ENCODE results near the gene CDHR3.
"Not testable (repeated sequence)": the region's sequence is repeated elsewhere in the genome, so short reads cannot be mapped to it uniquely, and the experiment has no call there.

Gene CDHR3

GRCh38 chr7:106006906-106007305 lies 43.8 kb downstream of the CDHR3 start:
- Histone ChIP-seq H2BK5ac (ENCODE audit: low read length) (no peak overlapping the region), H4K91ac (ENCODE audit: low read depth, low read length, poor library complexity) (no peak overlapping the region), H3K27ac (replicated peaks; ENCODE audit: low read length) (no peak overlapping the region), H3K18ac (ENCODE audit: low read length) (no peak overlapping the region), H3K4me1 (ENCODE audit: control insufficient read depth in 2 of 2, insufficient read depth in 1 of 2, low read depth in 1 of 2, low read length in 2 of 2) (peaks cover 12 to 16% of the 10 kb centered on the region in 2 donors), H4K8ac (ENCODE audit: low read depth, low read length) (no peak overlapping the region), H3K23ac (ENCODE audit: low read depth, low read length, poor library complexity) (no peak overlapping the region), H2BK120ac (ENCODE audit: low read depth, low read length) (no peak overlapping the region), H3K9me3 (replicated peaks in 1 of 2; ENCODE audit: control insufficient read depth in 2 of 2, insufficient read depth in 1 of 2, low read depth in 1 of 2, low read length in 2 of 2) (peaks cover 3 to 5% of the 10 kb centered on the region in 2 donors), H3K4me2 (ENCODE audit: insufficient read depth, low read length, poor library complexity, severe bottlenecking) (no peak overlapping the region), H3K4me3 (ENCODE audit: low read length in 2 of 2) (no peak overlapping the region), H3K27me3 (ENCODE audit: control insufficient read depth in 3 of 3, insufficient read depth in 3 of 3, low read depth in 1 of 3, low read length in 3 of 3) (no peaks in the 10 kb centered on the region), H3K79me1 (ENCODE audit: low read depth, low read length) (no peaks in the 10 kb centered on the region), H2BK15ac (ENCODE audit: low read length) (no peak overlapping the region), H2AFZ (ENCODE audit: low read length) (no peak overlapping the region), H2AK5ac (ENCODE audit: low read depth, low read length) (no peak overlapping the region), H3K36me3 (replicated peaks in 1 of 2; ENCODE audit: control insufficient read depth in 2 of 2, insufficient read depth in 2 of 2, low read length in 2 of 2) (no peaks in the 10 kb centered on the region), H2BK12ac (ENCODE audit: low read length) (no peak overlapping the region), H3K9ac (ENCODE audit: low read depth, low read length, poor library complexity) (no peak overlapping the region), H3K14ac (ENCODE audit: low read length) (no peak overlapping the region), H3K4ac (ENCODE audit: low read length) (no peak overlapping the region)
- DNase-seq (ENCODE audit: low spot score) = no peak
- no CpG with 5 or more reads among the region's 5 CpGs for WGBS, 2 donors (ENCODE audit: extremely low coverage in 2 of 2, insufficient read length in 2 of 2, insufficient replicate concordance in 1 of 2)

GRCh38 chr7:106007796-106008195 lies 44.7 kb downstream of the CDHR3 start:
- DNase-seq (ENCODE audit: low spot score); H3K9ac ChIP-seq (ENCODE audit: low read depth, low read length, poor library complexity); H4K91ac ChIP-seq (ENCODE audit: low read depth, low read length, poor library complexity); H2AK5ac ChIP-seq (ENCODE audit: low read depth, low read length); H3K9me3 ChIP-seq (replicated peaks in 1 of 2; ENCODE audit: control insufficient read depth in 2 of 2, insufficient read depth in 1 of 2, low read depth in 1 of 2, low read length in 2 of 2); H2AFZ ChIP-seq (ENCODE audit: low read length); H2BK120ac ChIP-seq (ENCODE audit: low read depth, low read length); H3K18ac ChIP-seq (ENCODE audit: low read length); H2BK5ac ChIP-seq (ENCODE audit: low read length); H3K14ac ChIP-seq (ENCODE audit: low read length); H2BK12ac ChIP-seq (ENCODE audit: low read length); H3K27ac ChIP-seq (replicated peaks; ENCODE audit: low read length); H3K23ac ChIP-seq (ENCODE audit: low read depth, low read length, poor library complexity); H3K79me1 ChIP-seq (ENCODE audit: low read depth, low read length); H3K27me3 ChIP-seq (ENCODE audit: control insufficient read depth in 3 of 3, insufficient read depth in 3 of 3, low read depth in 1 of 3, low read length in 3 of 3); H2BK15ac ChIP-seq (ENCODE audit: low read length); H3K4ac ChIP-seq (ENCODE audit: low read length); H3K36me3 ChIP-seq (replicated peaks in 1 of 2; ENCODE audit: control insufficient read depth in 2 of 2, insufficient read depth in 2 of 2, low read length in 2 of 2); H3K4me3 ChIP-seq (ENCODE audit: low read length in 2 of 2); H3K4me2 ChIP-seq (ENCODE audit: insufficient read depth, low read length, poor library complexity, severe bottlenecking); H4K8ac ChIP-seq (ENCODE audit: low read depth, low read length): not testable (repeated sequence)
- H3K4me1 ChIP-seq (ENCODE audit: control insufficient read depth in 2 of 2, insufficient read depth in 1 of 2, low read depth in 1 of 2, low read length in 2 of 2) = peaks cover 10 to 12% of the 10 kb centered on the region in 2 donors
- no CpG with 5 or more reads among the region's 3 CpGs for WGBS, 2 donors (ENCODE audit: extremely low coverage in 2 of 2, insufficient read length in 2 of 2, insufficient replicate concordance in 1 of 2)

GRCh38 chr7:106009503-106010226 lies 46.6 kb downstream of the CDHR3 start:
- Histone ChIP-seq H2BK5ac (ENCODE audit: low read length) (no peak overlapping the region), H2AFZ (ENCODE audit: low read length) (peak overlapping the region; percentile 67), H3K4me2 (ENCODE audit: insufficient read depth, low read length, poor library complexity, severe bottlenecking) (peak overlapping the region; percentile 46), H2BK120ac (ENCODE audit: low read depth, low read length) (no peak overlapping the region), H3K18ac (ENCODE audit: low read length) (no peak overlapping the region), H3K14ac (ENCODE audit: low read length) (no peak overlapping the region), H2BK12ac (ENCODE audit: low read length) (no peak overlapping the region), H4K8ac (ENCODE audit: low read depth, low read length) (no peak overlapping the region), H3K23ac (ENCODE audit: low read depth, low read length, poor library complexity) (peak overlapping the region; percentile 69), H3K27me3 (ENCODE audit: control insufficient read depth in 3 of 3, insufficient read depth in 3 of 3, low read depth in 1 of 3, low read length in 3 of 3) (no peaks in the 10 kb centered on the region), H2BK15ac (ENCODE audit: low read length) (no peak overlapping the region), H2AK5ac (ENCODE audit: low read depth, low read length) (no peak overlapping the region), H3K4me1 (ENCODE audit: control insufficient read depth in 2 of 2, insufficient read depth in 1 of 2, low read depth in 1 of 2, low read length in 2 of 2) (peaks cover 10 to 12% of the 10 kb centered on the region in 2 donors), H3K9ac (ENCODE audit: low read depth, low read length, poor library complexity) (no peak overlapping the region), H3K4ac (ENCODE audit: low read length) (no peak overlapping the region), H3K36me3 (replicated peaks in 1 of 2; ENCODE audit: control insufficient read depth in 2 of 2, insufficient read depth in 2 of 2, low read length in 2 of 2) (no peaks in the 10 kb centered on the region), H3K27ac (replicated peaks; ENCODE audit: low read length) (peak overlapping the region; percentile 81), H4K91ac (ENCODE audit: low read depth, low read length, poor library complexity) (no peak overlapping the region), H3K4me3 (ENCODE audit: low read length in 2 of 2) (peak overlapping the region in 1 of 2 donors; percentile 11), H3K9me3 (replicated peaks in 1 of 2; ENCODE audit: control insufficient read depth in 2 of 2, insufficient read depth in 1 of 2, low read depth in 1 of 2, low read length in 2 of 2) (peaks cover 0 to 5% of the 10 kb centered on the region in 2 donors), H3K79me1 (ENCODE audit: low read depth, low read length) (no peaks in the 10 kb centered on the region)
- WGBS, 2 donors (ENCODE audit: extremely low coverage in 2 of 2, insufficient read length in 2 of 2, insufficient replicate concordance in 1 of 2) = no CpG with 5 or more reads among the region's 29 CpGs
- DNase-seq (ENCODE audit: low spot score) = peak; percentile 91

GRCh38 chr7:106010331-106010730 lies 47.3 kb downstream of the CDHR3 start:
- no peaks in the 10 kb centered on the region for H3K79me1 ChIP-seq (ENCODE audit: low read depth, low read length)
- WGBS, 2 donors (ENCODE audit: extremely low coverage in 2 of 2, insufficient read length in 2 of 2, insufficient replicate concordance in 1 of 2) = no CpG with 5 or more reads among the region's 3 CpGs
- H3K23ac ChIP-seq (ENCODE audit: low read depth, low read length, poor library complexity) = no peak overlapping the region
- H2AFZ ChIP-seq (ENCODE audit: low read length) = peak overlapping the region; percentile 67
- H4K8ac ChIP-seq (ENCODE audit: low read depth, low read length) = no peak overlapping the region
- H3K9ac ChIP-seq (ENCODE audit: low read depth, low read length, poor library complexity) = no peak overlapping the region
- no peak overlapping the region for H3K18ac ChIP-seq (ENCODE audit: low read length)
- H4K91ac ChIP-seq (ENCODE audit: low read depth, low read length, poor library complexity) = no peak overlapping the region
- no peaks in the 10 kb centered on the region for H3K36me3 ChIP-seq (replicated peaks in 1 of 2; ENCODE audit: control insufficient read depth in 2 of 2, insufficient read depth in 2 of 2, low read length in 2 of 2)
- H3K14ac ChIP-seq (ENCODE audit: low read length) = no peak overlapping the region
- no peak overlapping the region for H2BK12ac ChIP-seq (ENCODE audit: low read length)
- no peaks in the 10 kb centered on the region for H3K27me3 ChIP-seq (ENCODE audit: control insufficient read depth in 3 of 3, insufficient read depth in 3 of 3, low read depth in 1 of 3, low read length in 3 of 3)
- H3K4me3 ChIP-seq (ENCODE audit: low read length in 2 of 2) = peak overlapping the region in 1 of 2 donors; percentile 11
- no peak for DNase-seq (ENCODE audit: low spot score)
- H3K4me1 ChIP-seq (ENCODE audit: control insufficient read depth in 2 of 2, insufficient read depth in 1 of 2, low read depth in 1 of 2, low read length in 2 of 2) = peaks cover 10 to 12% of the 10 kb centered on the region in 2 donors
- H3K9me3 ChIP-seq (replicated peaks in 1 of 2; ENCODE audit: control insufficient read depth in 2 of 2, insufficient read depth in 1 of 2, low read depth in 1 of 2, low read length in 2 of 2) = peaks cover 0 to 5% of the 10 kb centered on the region in 2 donors
- H2BK120ac ChIP-seq (ENCODE audit: low read depth, low read length) = no peak overlapping the region
- H2BK15ac ChIP-seq (ENCODE audit: low read length) = no peak overlapping the region
- H3K4ac ChIP-seq (ENCODE audit: low read length) = no peak overlapping the region
- H2AK5ac ChIP-seq (ENCODE audit: low read depth, low read length) = no peak overlapping the region
- no peak overlapping the region for H2BK5ac ChIP-seq (ENCODE audit: low read length)
- no peak overlapping the region for H3K4me2 ChIP-seq (ENCODE audit: insufficient read depth, low read length, poor library complexity, severe bottlenecking)
- H3K27ac ChIP-seq (replicated peaks; ENCODE audit: low read length) = peak overlapping the region; percentile 81
